Measurements from ENCODE around the gene E2F8.

The E2F8 gene

GRCh38 chr11:19241260-19242178 is 774 bp upstream of the E2F8 start:
- no peak for DNase-seq (ENCODE audit: low read depth, low spot score)

GRCh38 chr11:19239039-19239438 is 1.7 kb downstream of the E2F8 start:
- ChIA-PET POLR2A (no interaction called here), CTCF (interaction anchor here (0.6 to 2.6 kb wide), 4 partner anchors 20 to 1409 kb away, joined by 4 to 11 read pairs (median 6); no protein-coding TSS in a partner anchor)
- no peak overlapping the region for H3K4me3 ChIP-seq (ENCODE audit: low read depth, low read length)
- no peak for DNase-seq (ENCODE audit: low read depth, low spot score)
- no peak for TF ChIP-seq CTCF (IDR thresholded peaks at IDR 0.05; ENCODE audit: insufficient read depth, low read length, missing control alignments)

More at GRCh38 chr11:19241260-19242178, 774 bp upstream of the E2F8 start:
- POLR2A ChIA-PET: no interaction called here
- CTCF ChIA-PET: interaction anchor here (1.1 to 1.5 kb wide), 3 partner anchors 15 to 170 kb away, joined by 3 to 4 read pairs (median 3); no protein-coding TSS in a partner anchor
- H3K4me3 ChIP-seq (ENCODE audit: low read depth, low read length): peak overlapping the region; percentile 84
- TF ChIP-seq CTCF (IDR thresholded peaks at IDR 0.05; ENCODE audit: insufficient read depth, low read length, missing control alignments): no peak

- DNase-seq (ENCODE audit: low read depth, low spot score): no peak
- TF ChIP-seq CTCF (IDR thresholded peaks at IDR 0.05; ENCODE audit: insufficient read depth, low read length, missing control alignments): no peak
- ChIA-PET CTCF (interaction anchor here (0.9 to 2.6 kb wide), 3 partner anchors 22 to 167 kb away, joined by 3 to 11 read pairs (median 7); no protein-coding TSS in a partner anchor), POLR2A (interaction anchor here (0.7 kb wide), 1 partner anchor 1101 kb away, joined by 3 read pairs; no protein-coding TSS in a partner anchor)
- H3K4me3 ChIP-seq (ENCODE audit: low read depth, low read length): no peak overlapping the region
These were observed 2.9 kb downstream of the E2F8 start for GRCh38 chr11:19237813-19238212.

- POLR2A ChIA-PET: no interaction called here
- DNase-seq (ENCODE audit: low read depth, low spot score): no peak
- TF ChIP-seq CTCF (IDR thresholded peaks at IDR 0.05; ENCODE audit: insufficient read depth, low read length, missing control alignments): no peak
- CTCF ChIA-PET: interaction anchor here (0.9 to 2.6 kb wide), 3 partner anchors 22 to 167 kb away, joined by 3 to 11 read pairs (median 7); no protein-coding TSS in a partner anchor
- no peak overlapping the region for H3K4me3 ChIP-seq (ENCODE audit: low read depth, low read length)
These were observed 3.4 kb downstream of the E2F8 start for GRCh38 chr11:19237381-19237780.

GRCh38 chr11:19234231-19234817 is 6.4 kb downstream of the E2F8 start:
- no peak overlapping the region for H3K4me3 ChIP-seq (ENCODE audit: low read depth, low read length)
- ChIA-PET CTCF (interaction anchor here (1.2 to 1.8 kb wide), 3 partner anchors 25 to 156 kb away, joined by 3 to 4 read pairs (median 3); no protein-coding TSS in a partner anchor), POLR2A (no interaction called here)
- no peak for DNase-seq (ENCODE audit: low read depth, low spot score)
- TF ChIP-seq CTCF (IDR thresholded peaks at IDR 0.05; ENCODE audit: insufficient read depth, low read length, missing control alignments): no peak

Data from AG04449 (cell line).